Heart left ventricle (tissue), 13 donors: ENCODE data around the gene ADTRP.

ENCODE experiments used
- CTCF ChIP-seq, 12 donors: fragments of 200-600 bp; sonication (generic) in 4 of 12; IDR thresholded peaks; one replicate each; pipeline versions ENCODE4 v1.5.0 to v1.8.0; 2018 to 2022; ENCODE audit warnings: antibody characterized with exemption in 12 of 12, mild to moderate bottlenecking in 5 of 12
- POLR2A ChIP-seq, 2 donors: fragments of 450-650 bp; IDR thresholded peaks; one replicate each; pipeline ENCODE4 v1.6.1; 2017; ENCODE audit warnings: antibody characterized with exemption in 2 of 2, mild to moderate bottlenecking in 2 of 2, moderate library complexity in 2 of 2
- donor health status: ischemic (EF 13 %, LVEDD 7.1; RV severe dilation, severe dysfunction).
- donor health status: DM: no; HTN: yes; CAD: no.
- donor health status: DM: no; HTN: no; CAD: no.
- donor health status: ischemic (EF 25% LVEDD 6.9; RV normal size, moderate dysfunction).
- donor health status: ischemic (EF 25% LVEDD 5.7; RV mildly dilated, moderate dysfunction).
- donor health status: ischemic (EF 35%, LVEDD 5.7; RV mildly dilated, moderate dysfunction).
- donor health status: nonischemic (EF 11% LVEDD 7.7; RV severe dilation, severe dysfunction).
- donor health status: DM: yes; HTN: yes; CAD: no.
- donor health status: PGD.
- donor health status: ischemic (EF 29% LVEDD 5.4; RV normal size, mild dysfunction).
- donor health status: nonischemic (EF 23%, LVEDD 6.1; RV moderate dilation, normal function).

- TF ChIP-seq CTCF (IDR thresholded peaks at IDR 0.05): no peak
- TF ChIP-seq POLR2A (IDR thresholded peaks at IDR 0.05): no peak
Measured at GRCh38 chr6:11770546-11771466, 7.8 kb downstream of the ADTRP start.
